PFSK-1 (cell line): ENCODE results near the gene IRAK1BP1.

Experiments
- TAF1 ChIP-seq: IDR thresholded peaks from 2 replicates; pipeline ENCODE4 v1.6.1; 2012; ENCODE audit warnings: low read length, control low read depth, borderline replicate concordance; ENCODE audit not compliant: insufficient read depth
- TF ChIP-seq, protein P1 (sequence below), 2 experiments: IDR thresholded peaks; 2 replicates each; pipeline versions ENCODE4 v1.6.1 to v1.8.0; 2011 to 2012; ENCODE audit warnings: low read depth in 2 of 2, low read length in 2 of 2, control low read depth in 1 of 2, inconsistent platforms in 1 of 2, mild to moderate bottlenecking in 1 of 2, moderate library complexity in 1 of 2; ENCODE audit not compliant: insufficient read depth in 1 of 2

DNA sequence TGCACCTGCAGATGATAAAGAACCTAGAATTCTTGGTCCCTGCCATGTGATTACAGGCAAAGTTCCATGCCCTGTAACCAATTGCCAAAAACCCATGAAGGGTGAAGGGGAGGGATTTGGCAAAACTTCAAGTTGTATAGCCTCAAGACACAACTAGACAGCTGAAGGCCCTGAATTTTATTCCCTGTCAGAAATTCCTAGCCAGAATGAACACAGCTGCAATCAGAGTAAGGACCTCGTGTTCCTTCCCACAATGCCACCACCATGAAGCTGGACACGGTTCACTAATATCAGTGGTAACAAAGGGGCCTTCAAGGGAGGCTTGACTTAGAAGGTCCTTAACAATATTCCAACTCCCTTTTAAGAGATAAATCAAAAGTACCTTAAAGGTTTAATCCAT, 22.5 kb upstream of the IRAK1BP1 start:
- no peak for TF ChIP-seq TAF1
- TF ChIP-seq, protein P1, sequence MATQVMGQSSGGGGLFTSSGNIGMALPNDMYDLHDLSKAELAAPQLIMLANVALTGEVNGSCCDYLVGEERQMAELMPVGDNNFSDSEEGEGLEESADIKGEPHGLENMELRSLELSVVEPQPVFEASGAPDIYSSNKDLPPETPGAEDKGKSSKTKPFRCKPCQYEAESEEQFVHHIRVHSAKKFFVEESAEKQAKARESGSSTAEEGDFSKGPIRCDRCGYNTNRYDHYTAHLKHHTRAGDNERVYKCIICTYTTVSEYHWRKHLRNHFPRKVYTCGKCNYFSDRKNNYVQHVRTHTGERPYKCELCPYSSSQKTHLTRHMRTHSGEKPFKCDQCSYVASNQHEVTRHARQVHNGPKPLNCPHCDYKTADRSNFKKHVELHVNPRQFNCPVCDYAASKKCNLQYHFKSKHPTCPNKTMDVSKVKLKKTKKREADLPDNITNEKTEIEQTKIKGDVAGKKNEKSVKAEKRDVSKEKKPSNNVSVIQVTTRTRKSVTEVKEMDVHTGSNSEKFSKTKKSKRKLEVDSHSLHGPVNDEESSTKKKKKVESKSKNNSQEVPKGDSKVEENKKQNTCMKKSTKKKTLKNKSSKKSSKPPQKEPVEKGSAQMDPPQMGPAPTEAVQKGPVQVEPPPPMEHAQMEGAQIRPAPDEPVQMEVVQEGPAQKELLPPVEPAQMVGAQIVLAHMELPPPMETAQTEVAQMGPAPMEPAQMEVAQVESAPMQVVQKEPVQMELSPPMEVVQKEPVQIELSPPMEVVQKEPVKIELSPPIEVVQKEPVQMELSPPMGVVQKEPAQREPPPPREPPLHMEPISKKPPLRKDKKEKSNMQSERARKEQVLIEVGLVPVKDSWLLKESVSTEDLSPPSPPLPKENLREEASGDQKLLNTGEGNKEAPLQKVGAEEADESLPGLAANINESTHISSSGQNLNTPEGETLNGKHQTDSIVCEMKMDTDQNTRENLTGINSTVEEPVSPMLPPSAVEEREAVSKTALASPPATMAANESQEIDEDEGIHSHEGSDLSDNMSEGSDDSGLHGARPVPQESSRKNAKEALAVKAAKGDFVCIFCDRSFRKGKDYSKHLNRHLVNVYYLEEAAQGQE (IDR thresholded peaks at IDR 0.05; ENCODE audit: insufficient read depth in 1 of 2, low read depth in 2 of 2, low read length in 2 of 2) = no peak
